H9 (cell line): ENCODE data around the gene MORF4L2. TPM values are rescaled to one million over a fixed set of nuclear protein-coding genes. Genes with fewer than 3 reads are reported as not detected.

Experiments
- DNase-seq: peaks from one replicate; pipeline ENCODE4 v3.0.0-alpha.2; 2017
- H2AFZ ChIP-seq: one replicate; pipeline ENCODE4 v1.6.1; 2013; ENCODE audit warnings: mild to moderate bottlenecking, low read length, control low read depth, moderate library complexity
- H2AK5ac ChIP-seq: 2 replicates; pipeline ENCODE4 v1.6.1; 2013; ENCODE audit warnings: low read length, control low read depth, mixed read lengths; ENCODE audit not compliant: insufficient read length
- H2BK120ac ChIP-seq: one replicate; pipeline ENCODE4 v1.6.1; 2013; ENCODE audit warnings: low read depth, mild to moderate bottlenecking, low read length, control low read depth, inconsistent platforms; ENCODE audit not compliant: poor library complexity, severe bottlenecking
- H2BK12ac ChIP-seq: 2 replicates; pipeline ENCODE4 v1.6.1; 2013; ENCODE audit warnings: low read length, control low read depth, mixed read lengths, low read depth; ENCODE audit not compliant: insufficient read length
- H2BK15ac ChIP-seq: 2 replicates; pipeline ENCODE4 v1.6.1; 2013; ENCODE audit warnings: low read depth, low read length, control low read depth
- H2BK20ac ChIP-seq: one replicate; pipeline ENCODE4 v1.6.1; 2013; ENCODE audit warnings: low read depth, mild to moderate bottlenecking, low read length, control low read depth, inconsistent platforms; ENCODE audit not compliant: poor library complexity, severe bottlenecking
- H2BK5ac ChIP-seq: 2 replicates; pipeline ENCODE4 v1.6.1; 2013; ENCODE audit warnings: low read length, control low read depth, mixed read lengths; ENCODE audit not compliant: insufficient read length
- H3K14ac ChIP-seq: 2 replicates; pipeline ENCODE4 v1.6.1; 2013; ENCODE audit warnings: low read length, control low read depth; ENCODE audit not compliant: insufficient read depth
- H3K18ac ChIP-seq: 2 replicates; pipeline ENCODE4 v1.6.1; 2013; ENCODE audit warnings: low read depth, mild to moderate bottlenecking, mixed read lengths, low read length, control low read depth; ENCODE audit not compliant: insufficient read length
- H3K23ac ChIP-seq: 2 replicates; pipeline ENCODE4 v1.6.1; 2013; ENCODE audit warnings: low read length, control low read depth, mixed read lengths, low read depth; ENCODE audit not compliant: insufficient read length
- H3K23me2 ChIP-seq: 2 replicates; pipeline ENCODE4 v1.6.1; 2013; ENCODE audit warnings: low read depth, mild to moderate bottlenecking, mixed read lengths, low read length, control low read depth; ENCODE audit not compliant: insufficient read length, poor library complexity, severe bottlenecking
- H3K27ac ChIP-seq: 2 replicates; pipeline ENCODE4 v1.5.1; 2013; ENCODE audit warnings: low read length, control low read depth, mixed read lengths, low read depth; ENCODE audit not compliant: insufficient read length
- H3K27me3 ChIP-seq: 2 replicates; pipeline ENCODE4 v1.6.1; 2013; ENCODE audit warnings: low read length, control low read depth, inconsistent platforms; ENCODE audit not compliant: insufficient read depth
- H3K4ac ChIP-seq: 2 replicates; pipeline ENCODE4 v1.6.1; 2013; ENCODE audit warnings: low read depth, mild to moderate bottlenecking, control low read depth, inconsistent platforms, low read length, moderate library complexity
- H3K4me1 ChIP-seq: 2 replicates; pipeline ENCODE4 v1.6.1; 2013; ENCODE audit warnings: low read length, control low read depth, inconsistent platforms; ENCODE audit not compliant: insufficient read depth
- H3K4me2 ChIP-seq: 2 replicates; pipeline ENCODE4 v1.6.1; 2013; ENCODE audit warnings: low read length, control low read depth, mixed read lengths; ENCODE audit not compliant: insufficient read length, insufficient read depth
- H3K56ac ChIP-seq: 2 replicates; pipeline ENCODE4 v1.6.1; 2013; ENCODE audit warnings: low read depth, mild to moderate bottlenecking, mixed read lengths, low read length, control low read depth; ENCODE audit not compliant: insufficient read length
- H3K79me1 ChIP-seq: 2 replicates; pipeline ENCODE4 v1.6.1; 2013; ENCODE audit warnings: low read depth, mild to moderate bottlenecking, moderate library complexity, low read length, control low read depth, inconsistent platforms; ENCODE audit not compliant: insufficient read depth, poor library complexity, severe bottlenecking
- H3K79me2 ChIP-seq: 2 replicates; pipeline ENCODE4 v1.6.1; 2013; ENCODE audit warnings: low read length, control low read depth, inconsistent platforms; ENCODE audit not compliant: insufficient read depth
- H3K9ac ChIP-seq: 2 replicates; pipeline ENCODE4 v1.6.1; 2013; ENCODE audit warnings: low read length, control low read depth, mixed read lengths; ENCODE audit not compliant: insufficient read length; ENCODE audit errors: extremely low read depth
- H3K9me3 ChIP-seq: one replicate; pipeline ENCODE4 v1.6.1; 2013; ENCODE audit warnings: low read depth, low read length, inconsistent platforms; ENCODE audit not compliant: control insufficient read depth
- H3T11ph ChIP-seq: one replicate; pipeline ENCODE4 v1.6.1; 2013; ENCODE audit warnings: mild to moderate bottlenecking, low read length, control low read depth, inconsistent platforms
- H4K20me1 ChIP-seq: one replicate; pipeline ENCODE4 v1.6.1; 2013; ENCODE audit not compliant: control insufficient read depth, insufficient read length, insufficient read depth
- H4K5ac ChIP-seq: 2 replicates; pipeline ENCODE4 v1.6.1; 2013; ENCODE audit warnings: low read depth, mild to moderate bottlenecking, mixed read lengths, low read length, control low read depth; ENCODE audit not compliant: insufficient read length
- H4K8ac ChIP-seq: replicated peaks from 2 replicates; pipeline ENCODE4 v1.6.1; 2013; ENCODE audit warnings: low read length, control low read depth, mixed read lengths, low read depth; ENCODE audit not compliant: insufficient read length
- H4K91ac ChIP-seq: 2 replicates; pipeline ENCODE4 v1.6.1; 2013; ENCODE audit warnings: low read depth, mild to moderate bottlenecking, moderate library complexity, mixed read lengths, low read length, control low read depth; ENCODE audit not compliant: insufficient read length
- H3K27ac Mint-ChIP-seq, 3 experiments: 2 replicates in 2 of 3; 3 replicates in 1 of 3; pipeline ENCODE4 v1.8.0; 2020 to 2021; ENCODE audit warnings: mixed read lengths in 3 of 3, mild to moderate bottlenecking in 1 of 3, moderate library complexity in 1 of 3
- H3K27me3 Mint-ChIP-seq: 2 replicates; pipeline ENCODE4 v1.8.0; 2021; ENCODE audit warnings: low read depth, mild to moderate bottlenecking, moderate library complexity, mixed read lengths
- H3K36me3 Mint-ChIP-seq, 3 experiments: 2 replicates in 2 of 3; 3 replicates in 1 of 3; pipeline ENCODE4 v1.8.0; 2020 to 2021; ENCODE audit warnings: low read depth in 3 of 3, mixed read lengths in 3 of 3; ENCODE audit not compliant: insufficient read depth in 1 of 3
- H3K4me1 Mint-ChIP-seq, 2 experiments: 2 replicates each; pipeline ENCODE4 v1.8.0; 2020; ENCODE audit warnings: mixed read lengths in 2 of 2
- H3K4me3 Mint-ChIP-seq, 2 experiments: 2 replicates in 1 of 2; 3 replicates in 1 of 2; pipeline ENCODE4 v1.8.0; 2020 to 2021; ENCODE audit warnings: mild to moderate bottlenecking in 2 of 2, mixed read lengths in 2 of 2, moderate library complexity in 1 of 2
- H3K9me3 Mint-ChIP-seq, 2 experiments: 2 replicates in 1 of 2; 3 replicates in 1 of 2; pipeline ENCODE4 v1.8.0; 2020; ENCODE audit warnings: mild to moderate bottlenecking in 2 of 2, mixed read lengths in 2 of 2, moderate library complexity in 1 of 2
- CTCF ChIP-seq: fragments of 200-600 bp; sonication (generic); conservative IDR thresholded peaks from 3 replicates; pipeline ENCODE4 v1.8.0; 2021; ENCODE audit warnings: antibody characterized with exemption, mild to moderate bottlenecking
- WGBS: extraction: QIAGEN DNeasy Blood & Tissue Kit; methylation state at CpG from one replicate; pipeline ENCODE4 v1.1.7; 2013; ENCODE audit warnings: missing lambda C conversion rate, low lambda C conversion rate, mixed read lengths; ENCODE audit not compliant: insufficient read length; ENCODE audit errors: extremely low coverage; 5-methylcytosine and 5-hydroxymethylcytosine counted together
- total RNA-seq: library from RNA; stranded (reverse); gene quantifications from 2 replicates; pipeline ENCODE4 v1.2.1, GENCODE V29; 2021

The MORF4L2 gene
- total RNA-seq, 1 experiment from 2014 or later = 378 TPM

GRCh38 chrX:103651151-103651773 is 35.2 kb downstream of the MORF4L2 start:
- WGBS = no CpG with 5 or more reads among the region's 2 CpGs
- no peak overlapping the region for H2BK12ac ChIP-seq
- H3K4me2 ChIP-seq = no peak overlapping the region
- no peak overlapping the region for H3K18ac ChIP-seq
- TF ChIP-seq CTCF = no peak
- no peaks in the 10 kb centered on the region for H3K9me3 ChIP-seq
- no peak overlapping the region for H3K27ac ChIP-seq
- no peak overlapping the region for H4K91ac ChIP-seq
- no peak overlapping the region for H4K8ac ChIP-seq
- H3K27me3 ChIP-seq = no peaks in the 10 kb centered on the region
- H4K20me1 ChIP-seq = no peaks in the 10 kb centered on the region
- no peak for DNase-seq
- Mint-ChIP-seq H3K4me1 (no peaks in the 10 kb centered on the region), H3K9me3 (peaks cover 7 to 45% of the 10 kb centered on the region in 2 experiments; a peak in 4 of 5 replicates), H3K36me3 (no peaks in the 10 kb centered on the region), H3K27ac (no peak overlapping the region), H3K4me3 (no peak overlapping the region), H3K27me3 (peaks cover 2% of the 10 kb centered on the region; the same call in 1 of the 2 replicates)
- no peak overlapping the region for H3T11ph ChIP-seq
- H3K14ac ChIP-seq = no peak overlapping the region
- no peak overlapping the region for H2BK20ac ChIP-seq
- no peak overlapping the region for H2BK15ac ChIP-seq
- no peak overlapping the region for H3K4ac ChIP-seq
- no peak overlapping the region for H2BK120ac ChIP-seq
- no peaks in the 10 kb centered on the region for H3K79me2 ChIP-seq
- no peak overlapping the region for H2AFZ ChIP-seq
- no peak overlapping the region for H3K23ac ChIP-seq
- H3K4me1 ChIP-seq = no peaks in the 10 kb centered on the region
- no peaks in the 10 kb centered on the region for H3K23me2 ChIP-seq
- H3K9ac ChIP-seq = no peak overlapping the region
- no peak overlapping the region for H3K56ac ChIP-seq
- no peak overlapping the region for H2BK5ac ChIP-seq
- H2AK5ac ChIP-seq = no peak overlapping the region
- H3K79me1 ChIP-seq = no peaks in the 10 kb centered on the region
- no peak overlapping the region for H4K5ac ChIP-seq
